GM15510 (cell line): ENCODE results near the gene THYN1.

ENCODE experiments used
- POLR2A ChIP-seq: IDR thresholded peaks from 3 replicates; pipeline ENCODE4 v1.6.1; 2011; ENCODE audit warnings: borderline replicate concordance; ENCODE audit not compliant: insufficient read length; ENCODE audit errors: extremely low read depth

THYN1 gene

DNA sequence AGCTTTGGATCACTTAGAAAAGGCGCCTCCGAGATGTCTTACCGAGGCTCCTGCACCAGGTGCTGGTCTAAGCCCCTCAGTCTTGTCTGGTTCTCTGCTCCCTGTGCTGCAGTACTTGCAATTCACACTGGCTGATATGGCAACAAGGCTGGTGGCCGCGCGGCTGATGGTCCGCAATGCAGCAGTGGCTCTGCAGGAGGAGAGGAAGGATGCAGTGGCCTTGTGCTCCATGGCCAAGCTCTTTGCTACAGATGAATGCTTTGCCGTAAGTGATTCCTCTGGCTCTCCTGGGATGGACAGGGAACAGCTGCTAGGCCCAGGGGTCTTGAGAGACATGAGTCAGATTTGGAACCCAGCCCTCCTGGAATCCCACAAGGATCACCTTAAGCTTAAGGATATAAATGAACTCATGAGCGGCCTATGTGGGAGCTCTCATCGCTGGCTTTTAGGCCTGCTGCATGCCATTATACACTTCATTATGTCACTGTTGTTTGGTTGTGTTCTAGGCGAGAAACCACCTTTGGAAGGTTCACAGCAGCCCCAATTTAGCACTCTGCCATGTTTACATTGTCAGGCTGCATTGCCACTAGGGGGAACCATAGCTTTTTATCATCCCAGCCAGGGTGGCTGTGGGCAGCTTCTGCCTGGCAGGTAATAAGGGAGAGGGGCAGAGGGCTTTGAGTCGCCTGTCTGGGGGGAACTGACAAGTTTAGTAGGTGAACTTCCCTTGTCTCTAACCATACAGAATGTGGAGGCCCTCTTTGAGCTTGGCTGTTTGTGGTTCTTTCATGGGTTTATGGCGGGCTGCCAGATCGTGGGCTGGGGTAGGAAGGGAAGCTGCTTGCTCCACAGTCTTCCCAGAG, 8.7 kb upstream of the THYN1 start:
- TF ChIP-seq POLR2A: no peak

DNA sequence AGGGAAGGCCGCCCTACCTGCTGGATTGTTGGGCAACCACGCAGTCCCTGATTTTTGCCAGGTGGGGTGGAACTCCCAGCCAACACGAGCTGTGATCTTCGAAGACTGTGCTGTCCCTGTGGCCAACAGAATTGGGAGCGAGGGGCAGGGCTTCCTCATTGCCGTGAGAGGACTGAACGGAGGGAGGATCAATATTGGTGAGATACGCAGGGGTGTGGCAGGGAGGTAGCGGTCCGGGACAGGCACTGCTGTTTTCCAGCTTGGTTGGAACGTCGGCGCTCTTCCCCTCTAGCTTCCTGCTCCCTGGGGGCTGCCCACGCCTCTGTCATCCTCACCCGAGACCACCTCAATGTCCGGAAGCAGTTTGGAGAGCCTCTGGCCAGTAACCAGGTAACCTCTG, 7.8 kb upstream of the THYN1 start:
- TF ChIP-seq POLR2A: no peak

DNA sequence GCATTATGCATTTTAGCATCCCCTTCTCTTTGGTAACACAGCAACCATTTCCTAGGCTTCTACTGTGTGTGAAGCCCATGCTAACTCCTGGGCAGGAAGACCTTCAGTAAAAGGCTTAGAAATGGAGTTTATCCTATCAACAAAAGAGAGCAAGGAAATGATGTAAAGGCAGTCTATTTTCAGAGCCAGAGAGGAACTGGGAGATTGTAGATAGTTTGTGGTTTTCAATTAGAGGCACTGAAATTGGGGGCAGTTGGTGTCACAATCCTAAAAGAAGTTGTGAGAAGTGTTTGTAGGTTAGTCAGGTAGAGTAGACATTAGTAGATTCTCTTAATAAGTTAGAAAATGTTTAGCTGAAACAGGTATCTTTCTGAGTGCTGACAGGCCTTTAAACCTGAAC, 7.4 kb upstream of the THYN1 start:
- TF ChIP-seq POLR2A: no peak

DNA sequence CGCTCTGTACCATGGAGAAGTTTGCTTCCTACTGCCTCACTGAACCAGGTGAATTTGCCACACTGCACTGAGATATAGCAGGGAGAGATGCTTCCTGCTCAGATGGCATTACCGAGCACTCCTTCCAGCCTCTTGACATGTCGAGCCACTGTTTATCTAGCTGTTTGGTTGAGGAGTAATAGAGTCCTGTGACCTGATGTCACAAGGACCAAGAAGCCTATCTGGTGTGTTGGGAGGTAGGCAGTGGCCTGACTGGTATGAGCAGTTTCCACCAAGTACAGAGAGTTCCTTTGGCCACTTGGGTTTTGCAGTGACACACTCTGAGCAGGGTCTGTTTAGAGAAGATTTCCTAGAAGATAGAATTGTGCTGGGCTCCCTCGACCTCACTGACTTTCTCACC, 5.4 kb upstream of the THYN1 start:
- no peak for TF ChIP-seq POLR2A

DNA sequence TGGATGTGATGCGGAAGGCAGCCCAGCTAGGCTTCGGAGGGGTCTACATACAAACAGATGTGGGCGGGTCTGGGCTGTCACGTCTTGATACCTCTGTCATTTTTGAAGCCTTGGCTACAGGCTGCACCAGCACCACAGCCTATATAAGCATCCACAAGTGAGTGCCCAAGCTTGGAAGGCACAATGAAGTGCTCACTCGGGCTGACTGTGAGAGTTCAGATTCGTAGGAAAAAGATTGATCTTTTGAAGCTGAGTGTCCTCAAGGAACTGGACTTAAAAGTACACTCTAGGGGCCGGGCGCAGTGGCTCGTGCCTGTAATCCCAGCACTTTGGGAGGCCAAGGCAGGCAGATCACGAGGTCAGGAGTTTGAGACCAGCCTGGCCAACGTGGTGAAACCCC, 3.9 kb upstream of the THYN1 start:
- TF ChIP-seq POLR2A: no peak

DNA sequence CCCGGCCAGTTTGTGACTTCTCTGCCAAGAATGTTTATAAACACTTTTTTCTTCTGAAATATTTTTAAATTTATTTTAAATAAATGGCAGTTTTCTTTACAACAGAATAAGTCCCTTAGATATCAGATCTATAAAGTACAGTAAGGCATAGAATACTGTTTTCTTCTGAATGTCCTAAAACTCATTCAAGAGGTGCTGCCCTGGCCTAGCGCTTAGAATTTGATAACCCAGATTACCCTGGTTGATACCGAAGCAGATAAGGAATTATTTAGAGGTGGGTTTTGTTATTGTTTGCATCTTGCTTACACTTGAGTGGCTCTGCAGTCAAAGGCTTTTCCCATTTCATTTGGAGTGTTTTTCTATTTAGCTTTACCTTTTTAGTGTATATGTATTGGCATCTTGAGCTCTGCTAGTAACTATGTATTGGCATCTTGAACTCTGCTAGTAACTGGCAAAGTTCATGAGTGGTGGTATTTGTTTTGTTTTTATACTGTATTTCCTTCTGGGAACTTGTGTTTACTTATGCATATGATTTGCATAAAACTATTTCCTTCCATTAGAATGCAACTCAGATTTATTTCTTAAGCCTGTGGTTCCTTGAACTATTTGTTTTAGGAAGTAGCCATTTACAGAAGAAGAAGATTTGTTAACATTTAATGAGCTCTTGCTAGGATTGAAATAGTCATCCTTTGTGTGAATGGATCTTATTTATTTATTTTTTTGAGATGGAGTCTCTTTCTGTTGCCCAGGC, 1.5 kb upstream of the THYN1 start:
- TF ChIP-seq POLR2A: no peak

DNA sequence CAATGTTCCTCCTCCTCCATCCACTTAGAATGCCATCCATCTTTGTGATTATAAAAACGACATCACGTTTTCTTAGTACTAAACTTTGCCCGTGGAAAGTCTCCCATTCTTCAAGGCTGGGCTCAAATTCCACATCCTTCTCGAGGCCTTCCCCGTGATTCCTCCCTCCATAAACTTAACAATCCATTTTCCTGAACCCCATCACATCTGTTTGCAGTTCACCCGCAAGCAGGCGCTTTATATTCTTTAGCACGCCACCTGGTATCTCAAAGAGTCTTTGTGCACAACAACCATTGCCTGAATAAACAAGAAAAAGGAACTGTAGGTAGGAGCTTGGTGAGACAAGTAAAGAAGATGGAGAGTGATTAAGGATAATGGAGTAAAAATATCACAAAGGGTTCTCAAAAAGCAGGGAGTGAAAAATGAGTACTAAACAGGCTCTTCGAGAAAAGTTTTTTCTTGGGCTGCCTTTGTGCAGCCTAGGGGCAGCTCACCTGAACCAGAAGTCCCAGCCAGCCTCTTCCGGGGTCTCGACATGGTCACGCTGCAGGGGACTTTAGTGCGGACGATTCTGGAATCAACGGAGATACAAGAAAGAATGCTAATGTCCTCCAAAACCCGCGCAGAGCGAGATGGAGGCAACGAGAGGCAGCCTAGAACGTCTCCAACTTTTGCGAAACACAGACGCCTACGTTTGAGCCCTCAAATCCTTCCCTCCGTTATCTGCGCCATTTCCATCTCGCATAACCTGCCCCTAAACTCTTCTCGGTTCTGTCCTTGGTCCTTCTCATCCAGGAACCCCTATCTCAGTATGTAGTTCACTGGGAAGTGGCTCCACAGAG, 585 bp downstream of the THYN1 start:
- TF ChIP-seq POLR2A: no peak

DNA sequence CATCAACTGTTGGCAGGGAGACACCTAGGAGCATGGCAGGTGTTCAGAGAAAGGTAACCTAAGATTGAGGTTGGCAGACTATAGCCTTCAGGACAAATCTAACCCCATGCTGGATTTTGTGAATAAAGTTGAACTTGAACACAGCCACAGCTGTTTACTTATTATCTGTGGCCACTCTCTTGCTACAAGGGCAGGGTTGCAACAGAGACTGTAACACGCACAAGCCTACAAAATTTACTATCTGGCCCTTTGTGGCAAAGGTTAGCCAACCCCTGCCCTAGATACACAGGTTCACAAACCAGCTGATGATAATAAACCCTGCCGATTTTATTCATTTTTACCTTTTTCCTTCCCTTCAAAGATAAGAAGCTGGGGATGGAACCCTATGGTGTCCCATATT, 2.5 kb downstream of the THYN1 start:
- no peak for TF ChIP-seq POLR2A

DNA sequence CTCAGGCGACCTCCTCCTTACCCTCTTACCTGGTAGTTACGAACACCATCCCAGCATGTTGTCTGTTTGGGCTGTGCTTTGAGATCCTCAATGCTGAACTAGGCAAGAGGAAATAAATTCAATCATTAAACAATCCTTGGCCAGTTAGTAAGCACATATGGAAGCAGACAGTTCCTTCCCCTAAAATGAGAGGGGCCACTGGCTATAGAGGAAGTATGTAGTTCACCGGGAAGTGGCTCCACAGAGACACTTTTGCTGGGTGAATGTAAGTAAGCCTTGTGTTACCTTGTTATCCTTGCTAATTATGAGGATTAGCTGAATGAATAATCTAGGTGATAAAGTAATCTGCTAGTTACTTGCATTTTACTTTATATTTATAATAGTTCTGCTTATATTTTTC, 2.9 kb downstream of the THYN1 start:
- no peak for TF ChIP-seq POLR2A

DNA sequence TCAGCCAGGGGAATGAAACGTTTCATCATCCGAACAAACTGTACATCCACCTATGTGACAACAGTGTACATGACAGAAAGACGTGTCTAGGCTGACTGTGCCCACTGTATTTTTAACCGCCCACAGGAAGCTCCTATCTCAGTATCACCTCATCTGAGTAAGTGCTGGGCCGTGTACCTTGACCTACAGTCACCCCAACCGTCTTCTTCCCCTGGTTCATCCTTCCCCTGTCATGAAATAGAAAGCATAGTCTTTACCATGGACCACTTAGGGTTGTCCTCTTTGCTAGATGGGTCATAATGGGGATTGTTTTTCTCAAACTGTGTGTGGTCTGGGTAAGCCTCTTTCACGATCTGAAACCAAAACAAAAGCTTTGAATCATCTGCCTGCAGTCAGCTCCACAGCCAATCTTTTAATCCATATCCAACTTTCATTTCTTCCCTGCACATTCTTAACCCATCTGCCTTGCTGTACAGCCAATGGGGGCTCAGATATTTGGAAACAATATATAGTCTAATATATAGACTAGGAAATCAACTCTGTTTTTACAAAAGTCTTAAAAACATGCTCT, 4.2 kb downstream of the THYN1 start:
- no peak for TF ChIP-seq POLR2A

DNA sequence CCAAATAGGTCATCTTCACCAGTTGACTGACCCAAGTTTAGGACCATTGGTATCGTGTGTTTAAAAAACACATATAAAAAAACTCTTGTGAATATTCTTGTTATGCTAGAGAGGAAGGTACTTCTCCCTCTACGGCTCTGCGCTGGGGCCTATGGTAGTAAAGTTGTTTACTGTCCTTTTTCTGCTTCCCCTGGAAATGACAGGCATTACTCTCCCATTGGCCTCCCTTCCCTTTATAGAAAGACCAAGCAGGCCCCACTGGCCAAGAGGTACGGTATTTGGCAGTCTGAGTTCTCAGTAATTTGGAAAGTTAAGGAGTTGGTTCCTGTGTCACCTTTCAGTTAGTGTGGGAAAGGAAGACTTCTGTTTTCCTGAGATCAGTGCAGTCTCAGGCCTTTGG, 6.5 kb downstream of the THYN1 start:
- no peak for TF ChIP-seq POLR2A

DNA sequence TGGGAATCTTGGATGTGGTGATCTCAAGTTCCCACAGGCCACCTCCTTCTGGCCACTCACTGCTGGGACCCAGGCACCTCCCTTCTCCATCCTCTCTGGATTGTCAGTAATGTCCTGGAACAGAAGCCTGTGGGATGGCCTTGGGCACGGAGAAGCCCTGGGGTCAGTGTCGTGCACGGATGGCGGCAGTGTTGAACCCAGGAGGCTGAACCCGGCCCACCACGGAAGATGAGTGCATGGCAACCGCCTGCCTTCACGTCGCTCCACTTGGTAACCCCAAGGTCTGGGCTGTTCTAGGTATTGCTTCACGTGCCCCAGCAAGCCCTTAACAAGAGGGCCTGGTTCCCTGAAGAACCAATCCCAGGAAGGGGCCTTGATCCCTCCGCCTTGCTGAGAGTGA, 7.1 kb downstream of the THYN1 start:
- TF ChIP-seq POLR2A: no peak

DNA sequence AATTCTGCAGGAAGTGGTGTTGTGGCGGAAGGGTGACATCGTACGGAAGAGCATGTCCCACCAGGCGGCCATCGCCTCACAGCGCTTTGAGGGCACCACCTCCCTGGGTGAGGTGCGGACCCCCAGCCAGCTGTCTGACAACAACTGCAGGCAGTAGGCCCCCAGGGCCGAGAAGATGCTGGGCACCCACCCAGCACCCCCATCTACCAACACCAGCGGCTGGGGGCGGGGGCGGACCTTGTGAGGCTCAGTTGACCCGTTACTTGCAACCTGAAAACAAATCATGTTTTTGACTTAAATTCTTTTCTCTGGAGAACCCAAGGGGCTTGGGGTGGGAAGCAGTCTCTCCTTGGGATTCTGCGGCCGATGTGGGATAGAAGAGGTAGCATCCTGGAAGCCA, 7.7 kb downstream of the THYN1 start:
- no peak for TF ChIP-seq POLR2A

DNA sequence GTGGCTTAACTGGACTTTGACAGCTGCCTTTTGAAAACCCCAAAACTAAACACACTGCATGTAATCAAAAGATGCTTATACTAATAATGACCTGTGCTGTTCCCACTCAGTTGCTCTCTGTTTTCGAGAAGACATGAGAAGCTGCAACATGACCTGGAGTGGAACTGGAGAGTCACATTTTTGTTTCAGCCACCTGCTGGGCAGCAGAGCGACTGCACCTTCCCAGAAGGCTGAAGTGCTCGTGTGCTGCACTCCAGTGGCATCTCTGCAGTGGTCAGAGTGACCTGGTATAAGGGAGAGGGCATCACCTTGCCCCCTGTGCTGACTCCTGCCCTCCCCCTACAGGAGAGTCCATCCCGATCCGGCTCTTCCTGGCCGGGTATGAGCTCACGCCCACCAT, 8.6 kb downstream of the THYN1 start:
- no peak for TF ChIP-seq POLR2A

DNA sequence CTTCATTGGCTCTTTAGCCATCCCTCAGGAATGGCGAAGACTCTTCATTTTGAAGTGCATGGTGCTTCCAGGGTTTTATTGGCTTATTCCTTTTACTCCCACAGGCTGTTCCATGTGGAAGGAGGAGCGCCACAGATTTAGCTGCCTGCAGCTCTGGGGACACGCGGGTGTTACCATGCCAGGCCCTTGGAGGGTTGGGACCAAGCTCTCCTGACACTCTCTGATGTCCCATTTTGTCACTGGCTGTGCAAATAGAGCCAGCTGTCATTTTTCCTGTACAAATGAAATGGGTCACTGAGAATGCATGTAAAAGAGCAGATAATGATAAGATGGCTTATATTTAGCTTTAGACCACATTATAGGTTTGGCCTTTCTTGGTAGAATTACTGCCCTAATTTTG, 9.2 kb downstream of the THYN1 start:
- TF ChIP-seq POLR2A: no peak

DNA sequence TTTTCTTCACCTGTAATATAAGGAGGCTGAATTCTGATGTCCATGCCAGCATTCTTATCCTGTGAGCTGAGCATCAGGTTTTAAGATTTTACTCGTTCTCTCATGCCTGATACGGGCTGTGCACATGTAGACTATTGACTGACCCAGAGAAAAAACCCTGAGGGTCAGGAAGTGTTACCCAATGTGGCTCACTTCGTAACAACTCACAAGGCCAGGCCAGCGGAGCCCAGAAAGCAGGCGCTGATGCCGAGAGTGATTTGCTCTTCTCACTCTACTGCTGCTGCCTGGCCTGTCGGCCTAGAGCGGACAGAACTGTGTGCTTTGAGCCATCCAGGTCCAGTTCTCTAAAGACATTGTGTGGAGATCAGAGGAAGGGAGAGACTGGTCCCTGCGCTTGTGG, 10.8 kb downstream of the THYN1 start:
- no peak for TF ChIP-seq POLR2A

DNA sequence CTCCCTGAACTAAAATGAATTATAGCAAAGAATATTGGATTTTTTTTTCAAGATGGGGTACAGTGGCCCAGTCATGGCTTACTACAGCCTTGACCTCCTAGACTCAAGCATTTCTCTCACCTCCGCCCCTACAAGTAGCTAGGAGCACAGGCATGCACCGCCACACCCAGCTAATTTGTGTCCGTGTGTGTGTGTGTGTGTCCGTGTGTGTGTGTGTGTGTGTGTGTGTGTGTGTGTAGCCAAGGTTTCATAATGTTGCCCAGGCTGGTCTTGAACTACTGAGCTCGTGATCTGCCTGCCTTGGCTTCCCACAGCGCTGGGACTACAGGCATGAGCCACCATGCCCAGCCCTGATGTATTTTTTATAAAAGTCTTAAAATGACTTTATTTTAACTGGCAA, 12.6 kb downstream of the THYN1 start:
- no peak for TF ChIP-seq POLR2A
